ENCODE measurements around the gene THRAP3. TPM values are rescaled to one million over a fixed set of nuclear protein-coding genes. Genes with fewer than 3 reads are reported as not detected.

Gene THRAP3
- total RNA-seq, 1 experiment from 2014 or later = 53.5 TPM

- peak; percentile 19 for DNase-seq (ENCODE audit: low spot score)
Observed at GRCh38 chr1:36323636-36324352, 99.6 kb downstream of the THRAP3 start, which contains the start of gene EVA1B. TSS of gene EVA1B (minus strand) at chr1:36323645. CDS start at chr1:36323037, 608 bp downstream.

DNA sequence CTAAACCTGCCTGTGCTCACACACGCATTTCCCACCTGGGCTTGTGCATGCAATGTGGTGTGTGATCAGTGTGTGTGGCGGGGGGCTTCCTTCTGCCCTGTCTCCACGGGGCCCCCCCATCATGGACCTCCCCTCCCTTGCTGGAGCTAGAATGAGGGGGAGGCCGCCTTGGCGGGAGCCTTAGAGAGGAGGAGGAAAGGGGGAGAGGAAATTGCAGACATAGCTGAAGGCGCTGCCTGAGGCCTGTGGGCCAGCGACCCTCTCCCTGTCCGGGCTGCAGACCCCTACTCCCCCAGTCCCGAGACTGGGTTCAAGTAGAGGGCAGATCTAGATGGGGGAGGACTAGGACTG lies 100.1 kb downstream of the THRAP3 start:
- no peak for DNase-seq (ENCODE audit: low spot score)

GRCh38 chr1:36326499-36326898 lies 102.3 kb downstream of the THRAP3 start:
- DNase-seq (ENCODE audit: low spot score) = no peak

- no peak for DNase-seq (ENCODE audit: low spot score)
Observed at GRCh38 chr1:36327421-36328087, 103.3 kb downstream of the THRAP3 start.

DNA sequence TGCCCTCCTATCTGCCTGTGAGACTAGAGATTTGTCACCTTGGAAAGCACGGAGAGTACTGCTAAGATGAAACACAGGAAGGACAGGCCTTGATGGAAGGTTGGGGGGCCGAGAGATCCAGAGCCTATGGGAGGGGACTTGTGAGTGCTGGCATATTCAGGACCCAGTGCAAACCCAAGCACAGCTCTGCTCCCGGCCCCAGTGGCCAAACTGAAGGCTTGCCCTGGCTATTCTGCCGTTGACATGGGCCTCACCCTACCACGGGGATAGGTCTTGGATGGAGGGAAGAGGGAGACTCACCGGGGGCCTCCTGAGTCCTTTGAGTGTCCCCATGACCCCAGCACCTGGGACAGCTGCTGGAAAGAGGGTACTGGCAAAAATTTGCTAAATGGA lies 103.8 kb downstream of the THRAP3 start:
- no peak for DNase-seq (ENCODE audit: low spot score)

DNA sequence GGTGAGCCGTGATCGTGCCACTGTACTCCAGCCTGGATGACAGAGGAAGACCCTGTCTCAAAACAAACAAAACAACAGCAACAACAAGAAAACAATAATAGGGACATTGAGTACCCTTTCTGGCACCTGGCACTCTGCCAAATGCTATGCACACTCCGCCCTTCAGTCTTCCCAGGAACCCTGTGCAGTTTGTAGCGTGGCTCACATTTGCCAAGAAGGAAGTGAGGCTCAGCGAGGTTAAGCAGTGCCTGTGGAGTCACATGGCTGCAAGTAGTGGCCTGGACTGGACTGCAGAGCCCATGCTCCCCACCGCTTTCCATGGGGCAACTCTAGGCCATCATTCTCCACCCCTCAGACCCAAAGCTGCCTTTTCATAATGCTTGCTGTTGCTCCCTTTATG lies 104.5 kb downstream of the THRAP3 start:
- no peak for DNase-seq (ENCODE audit: low spot score)

DNA sequence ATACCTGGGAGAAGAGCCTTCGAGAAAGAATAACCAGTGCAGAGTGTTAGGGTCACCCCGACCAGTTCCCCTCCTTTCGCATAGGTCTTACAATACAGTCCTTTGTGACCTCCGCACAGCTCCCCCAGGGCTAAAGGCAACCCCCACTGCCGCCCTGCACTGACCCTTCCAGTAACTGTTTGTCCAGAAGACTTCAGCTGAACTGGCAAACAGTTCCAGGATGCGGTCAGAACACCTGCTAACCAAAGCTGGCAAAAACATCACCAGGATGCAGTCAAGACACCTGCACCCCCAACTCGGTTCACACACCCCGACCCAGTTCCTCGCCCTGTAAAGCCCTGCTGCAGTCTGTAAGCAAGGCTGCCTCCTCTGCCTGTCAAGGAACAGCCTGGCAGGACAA lies 105.6 kb downstream of the THRAP3 start:
- DNase-seq (ENCODE audit: low spot score) = no peak

DNA sequence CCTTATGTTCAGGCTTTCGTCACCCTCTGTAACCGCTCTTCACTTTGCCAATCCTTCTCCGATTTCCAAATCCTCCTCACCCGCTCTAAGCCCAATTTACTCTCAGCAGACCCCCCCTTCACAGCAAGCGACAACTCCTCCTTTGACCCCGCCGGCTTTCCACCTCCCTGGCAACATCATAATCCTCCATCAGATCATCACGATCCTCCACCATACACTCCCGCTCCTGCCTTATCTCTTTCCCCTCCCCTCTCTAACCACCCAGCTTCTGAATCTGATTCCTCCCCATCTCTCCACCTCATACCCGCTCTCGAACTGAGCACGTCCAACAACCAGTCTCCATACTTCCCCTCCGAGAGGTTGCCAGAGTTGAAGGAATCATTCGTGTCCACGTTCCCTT lies 106.7 kb downstream of the THRAP3 start:
- no peak for DNase-seq (ENCODE audit: low spot score)

GRCh38 chr1:36337830-36338229 lies 113.6 kb downstream of the THRAP3 start:
- no peak for DNase-seq (ENCODE audit: low spot score)

- no peak for DNase-seq (ENCODE audit: low spot score)
Observed at GRCh38 chr1:36339215-36339614, 115.0 kb downstream of the THRAP3 start.

DNA sequence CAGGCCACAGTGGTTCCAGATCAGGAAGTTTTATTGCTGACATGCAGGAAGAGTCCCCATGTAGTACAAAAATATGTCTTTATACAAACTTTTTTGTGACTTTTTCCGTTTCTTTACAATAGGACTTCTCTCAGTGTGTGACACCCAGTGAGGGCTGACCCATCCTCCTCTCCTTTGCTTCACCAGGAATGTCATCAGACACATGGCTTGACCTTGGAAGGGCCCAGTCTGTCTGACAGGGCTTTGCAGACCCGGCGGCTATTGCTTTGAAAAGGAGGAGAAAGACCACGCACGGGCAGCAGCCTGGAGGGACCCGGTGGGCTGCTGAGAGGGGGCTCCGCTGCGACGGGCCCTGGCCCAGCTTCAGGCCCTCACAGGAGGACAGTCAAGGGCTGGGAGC lies 115.4 kb downstream of the THRAP3 start:
- no peak for DNase-seq (ENCODE audit: low spot score)

GRCh38 chr1:36341626-36342320 lies 117.5 kb downstream of the THRAP3 start:
- DNase-seq (ENCODE audit: low spot score) = no peak

- peak; percentile 78 for DNase-seq (ENCODE audit: low spot score)
Observed at GRCh38 chr1:36342426-36343185, 118.4 kb downstream of the THRAP3 start.

- no peak for DNase-seq (ENCODE audit: low spot score)
Observed at GRCh38 chr1:36343651-36344394, 119.6 kb downstream of the THRAP3 start.

- no peak for DNase-seq (ENCODE audit: low spot score)
Observed at GRCh38 chr1:36344395-36344680, 120.1 kb downstream of the THRAP3 start.

- no peak for DNase-seq (ENCODE audit: low spot score)
Observed at GRCh38 chr1:36345353-36345752, 121.1 kb downstream of the THRAP3 start.

DNA sequence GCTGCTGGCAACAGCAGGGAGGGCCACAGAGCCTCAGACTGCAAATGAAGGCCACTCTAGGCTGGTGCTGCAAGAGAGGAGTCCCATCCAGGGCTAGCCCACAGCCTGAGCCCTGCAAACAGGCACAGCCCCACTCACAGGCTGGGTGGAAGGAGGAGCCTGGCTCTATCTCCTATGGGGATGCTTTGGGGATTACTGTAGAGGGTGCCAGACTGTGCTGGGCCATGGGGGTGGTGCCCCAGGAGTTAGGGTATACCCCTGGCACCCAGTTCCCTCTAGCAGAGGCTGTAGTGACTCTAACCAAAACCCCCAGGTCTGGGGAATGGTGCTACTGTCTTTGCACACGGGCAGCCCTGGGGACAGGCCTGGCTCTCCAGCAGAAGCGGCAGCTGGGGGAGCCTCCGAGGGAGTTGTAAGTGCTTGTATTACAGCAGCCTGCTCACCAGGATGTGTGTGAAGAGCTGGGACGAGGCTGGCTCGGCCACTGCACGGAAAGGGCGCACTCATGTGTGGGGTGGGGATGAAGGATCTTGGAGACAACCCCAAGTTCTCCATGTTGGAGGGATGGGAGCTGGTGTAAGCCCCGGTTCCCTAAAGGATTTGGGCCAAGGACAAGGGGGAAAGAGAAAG lies 122.6 kb downstream of the THRAP3 start:
- no peak for DNase-seq (ENCODE audit: low spot score)

- DNase-seq (ENCODE audit: low spot score) = peak; percentile 68
Observed at GRCh38 chr1:36349241-36349671, 125.0 kb downstream of the THRAP3 start.

DNA sequence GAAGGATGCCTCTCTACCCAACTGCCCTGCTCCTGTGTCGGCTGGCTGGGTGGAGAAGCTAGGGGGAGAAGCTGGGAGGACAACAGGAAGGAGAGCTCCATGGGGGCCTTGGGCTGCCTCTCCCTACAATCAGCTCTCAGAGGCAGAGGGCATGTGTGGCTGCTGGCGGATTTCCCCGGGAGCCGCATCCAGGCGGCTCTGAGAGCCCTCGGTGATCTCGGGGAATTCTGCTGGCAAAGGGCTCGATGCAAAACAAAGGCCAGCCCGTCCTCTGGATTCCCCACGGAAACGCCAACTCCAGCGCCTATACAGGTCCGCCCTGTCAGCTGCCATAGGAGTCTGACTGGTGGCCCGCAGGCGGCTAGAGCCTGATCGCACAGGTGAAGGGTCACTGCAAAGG lies 125.6 kb downstream of the THRAP3 start:
- peak; percentile 30 for DNase-seq (ENCODE audit: low spot score)

DNA sequence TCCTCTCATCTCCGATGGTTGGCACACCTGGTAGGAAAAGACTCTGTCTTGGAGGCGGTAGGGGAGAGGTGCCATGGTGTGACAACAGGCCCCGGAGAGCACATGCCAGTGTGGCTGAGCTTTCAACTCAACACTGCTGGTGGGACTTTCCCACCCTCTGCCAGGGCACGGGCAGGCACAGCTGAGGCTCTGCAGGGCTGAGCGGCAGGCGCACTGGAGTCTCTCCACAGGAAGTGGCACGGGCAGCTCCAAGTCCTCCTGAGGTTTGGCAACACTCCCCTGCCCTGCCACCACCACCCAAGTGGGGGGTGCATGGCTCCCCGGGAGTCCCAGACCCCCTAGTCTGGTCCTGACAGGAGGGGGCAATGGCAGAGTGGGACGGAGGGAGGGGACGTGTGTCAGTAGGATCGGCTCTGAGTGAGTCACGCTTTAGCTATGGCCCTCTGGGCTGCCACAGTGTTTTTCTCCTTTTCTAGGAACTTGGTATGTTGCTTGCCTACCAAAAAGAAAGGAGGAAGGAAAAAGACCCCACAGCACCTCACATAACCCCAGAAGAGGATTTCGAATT lies 126.5 kb downstream of the THRAP3 start:
- DNase-seq (ENCODE audit: low spot score) = peak; percentile 92
